SK-N-SH (cell line): ENCODE measurements around the gene CPZ.

Experiments used
- FOXM1 ChIP-seq: IDR thresholded peaks from 2 replicates; pipeline ENCODE4 v1.4.0; 2012; ENCODE audit warnings: low read depth, mild to moderate bottlenecking
- GABPA ChIP-seq: IDR thresholded peaks from 2 replicates; pipeline ENCODE4 v1.4.0; 2012; ENCODE audit warnings: low read depth, mild to moderate bottlenecking
- JUND ChIP-seq: IDR thresholded peaks from 2 replicates; pipeline ENCODE4 v1.4.0; 2012
- NFIC ChIP-seq: IDR thresholded peaks from 2 replicates; pipeline ENCODE4 v1.4.0; 2012; ENCODE audit warnings: borderline replicate concordance
- NRF1 ChIP-seq: IDR thresholded peaks from 2 replicates; pipeline ENCODE4 v1.6.1; 2012; ENCODE audit warnings: low read depth, mild to moderate bottlenecking, low read length
- PBX3 ChIP-seq: IDR thresholded peaks from 2 replicates; pipeline ENCODE4; 2012
- POLR2AphosphoS5 ChIP-seq: IDR thresholded peaks from 2 replicates; pipeline ENCODE4 v1.6.1; 2012; ENCODE audit warnings: low read depth, low read length
- RAD21 ChIP-seq: IDR thresholded peaks from 2 replicates; pipeline ENCODE4 v1.6.1; 2012; ENCODE audit warnings: mild to moderate bottlenecking, low read length
- TCF12 ChIP-seq: IDR thresholded peaks from 2 replicates; pipeline ENCODE4 v1.4.0; 2012
- TEAD4 ChIP-seq: IDR thresholded peaks from 2 replicates; pipeline ENCODE4 v1.4.0; 2012; ENCODE audit warnings: mild to moderate bottlenecking, borderline replicate concordance; ENCODE audit not compliant: insufficient read depth
- TF ChIP-seq, protein P1 (sequence below): fragments of 200-600 bp; sonication (generic); IDR thresholded peaks from 2 replicates; pipeline ENCODE4 v1.6.1; 2017; ENCODE audit warnings: antibody characterized with exemption, mild to moderate bottlenecking, moderate library complexity
- TF ChIP-seq, protein P2 (sequence below): IDR thresholded peaks from 2 replicates; pipeline ENCODE4 v1.4.0; 2012; ENCODE audit warnings: low read depth
- TF ChIP-seq, protein P3 (sequence below): fragments of 150-350 bp; IDR thresholded peaks from 2 replicates; pipeline ENCODE4 v1.6.1; 2017; ENCODE audit warnings: antibody characterized with exemption, low read length, low read depth, borderline replicate concordance
- TF ChIP-seq, protein P4 (sequence below): IDR thresholded peaks from 2 replicates; pipeline ENCODE4 v1.6.1; 2012; ENCODE audit warnings: mild to moderate bottlenecking, low read depth, low read length, moderate library complexity

DNA sequence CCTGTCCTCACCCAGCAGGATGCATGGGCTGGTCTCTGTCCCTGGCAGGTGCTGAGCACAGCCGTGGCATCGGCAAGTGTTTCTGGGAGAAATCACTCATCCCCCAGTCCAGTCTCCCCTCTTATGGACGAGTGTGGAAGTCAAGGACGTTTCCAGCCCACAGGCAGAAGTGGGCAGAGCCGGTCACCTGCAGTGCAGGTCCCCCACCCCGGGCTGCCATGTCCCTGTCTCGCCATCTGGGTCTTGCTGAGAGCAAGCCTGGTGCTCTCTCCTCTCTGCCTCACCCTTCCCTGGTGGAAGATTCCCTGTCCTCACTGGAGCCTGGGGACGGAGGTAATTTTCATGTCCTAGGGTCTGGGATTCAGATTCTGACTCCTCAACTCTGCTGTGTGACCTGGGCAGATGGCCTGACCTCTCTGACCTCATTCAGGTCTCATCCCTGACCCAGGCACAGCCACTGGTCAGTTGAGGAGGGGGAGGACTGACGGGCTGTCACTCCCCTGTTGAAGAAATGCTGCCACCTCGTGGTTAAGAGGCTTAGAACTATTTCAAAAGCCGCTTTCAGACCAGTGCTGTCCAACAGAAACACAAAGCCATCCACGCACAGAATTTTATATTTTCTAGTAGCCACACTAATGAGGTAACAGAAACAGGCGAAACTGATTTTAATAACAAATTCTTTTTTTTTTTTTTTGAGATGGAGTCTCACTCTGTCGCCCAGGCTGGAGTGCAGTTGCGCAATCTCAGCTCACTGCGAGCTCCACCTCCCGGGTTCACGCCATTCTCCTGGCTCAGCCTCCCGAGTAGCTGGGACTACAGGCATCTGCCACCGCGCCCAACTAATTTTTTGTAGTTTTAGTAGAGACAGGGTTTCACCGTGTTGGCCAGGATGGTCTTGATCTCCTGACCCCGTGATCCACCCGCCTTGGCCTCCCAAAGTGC, 1.8 kb downstream of the CPZ start:
- TF ChIP-seq, protein P1, sequence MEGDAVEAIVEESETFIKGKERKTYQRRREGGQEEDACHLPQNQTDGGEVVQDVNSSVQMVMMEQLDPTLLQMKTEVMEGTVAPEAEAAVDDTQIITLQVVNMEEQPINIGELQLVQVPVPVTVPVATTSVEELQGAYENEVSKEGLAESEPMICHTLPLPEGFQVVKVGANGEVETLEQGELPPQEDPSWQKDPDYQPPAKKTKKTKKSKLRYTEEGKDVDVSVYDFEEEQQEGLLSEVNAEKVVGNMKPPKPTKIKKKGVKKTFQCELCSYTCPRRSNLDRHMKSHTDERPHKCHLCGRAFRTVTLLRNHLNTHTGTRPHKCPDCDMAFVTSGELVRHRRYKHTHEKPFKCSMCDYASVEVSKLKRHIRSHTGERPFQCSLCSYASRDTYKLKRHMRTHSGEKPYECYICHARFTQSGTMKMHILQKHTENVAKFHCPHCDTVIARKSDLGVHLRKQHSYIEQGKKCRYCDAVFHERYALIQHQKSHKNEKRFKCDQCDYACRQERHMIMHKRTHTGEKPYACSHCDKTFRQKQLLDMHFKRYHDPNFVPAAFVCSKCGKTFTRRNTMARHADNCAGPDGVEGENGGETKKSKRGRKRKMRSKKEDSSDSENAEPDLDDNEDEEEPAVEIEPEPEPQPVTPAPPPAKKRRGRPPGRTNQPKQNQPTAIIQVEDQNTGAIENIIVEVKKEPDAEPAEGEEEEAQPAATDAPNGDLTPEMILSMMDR, result peak; percentile 80
- TF ChIP-seq TEAD4 (no peak), FOXM1 (no peak), NRF1 (no peak), GABPA (no peak), RAD21 (peak; percentile 82), JUND (no peak), TCF12 (no peak), POLR2AphosphoS5 (no peak), NFIC (no peak), PBX3 (peak; percentile 25; the same call in 1 of the 2 replicates)
- TF ChIP-seq, protein P2, sequence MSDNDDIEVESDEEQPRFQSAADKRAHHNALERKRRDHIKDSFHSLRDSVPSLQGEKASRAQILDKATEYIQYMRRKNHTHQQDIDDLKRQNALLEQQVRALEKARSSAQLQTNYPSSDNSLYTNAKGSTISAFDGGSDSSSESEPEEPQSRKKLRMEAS, result no peak
- TF ChIP-seq, protein P3, sequence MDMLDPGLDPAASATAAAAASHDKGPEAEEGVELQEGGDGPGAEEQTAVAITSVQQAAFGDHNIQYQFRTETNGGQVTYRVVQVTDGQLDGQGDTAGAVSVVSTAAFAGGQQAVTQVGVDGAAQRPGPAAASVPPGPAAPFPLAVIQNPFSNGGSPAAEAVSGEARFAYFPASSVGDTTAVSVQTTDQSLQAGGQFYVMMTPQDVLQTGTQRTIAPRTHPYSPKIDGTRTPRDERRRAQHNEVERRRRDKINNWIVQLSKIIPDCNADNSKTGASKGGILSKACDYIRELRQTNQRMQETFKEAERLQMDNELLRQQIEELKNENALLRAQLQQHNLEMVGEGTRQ, result no peak
- TF ChIP-seq, protein P4, sequence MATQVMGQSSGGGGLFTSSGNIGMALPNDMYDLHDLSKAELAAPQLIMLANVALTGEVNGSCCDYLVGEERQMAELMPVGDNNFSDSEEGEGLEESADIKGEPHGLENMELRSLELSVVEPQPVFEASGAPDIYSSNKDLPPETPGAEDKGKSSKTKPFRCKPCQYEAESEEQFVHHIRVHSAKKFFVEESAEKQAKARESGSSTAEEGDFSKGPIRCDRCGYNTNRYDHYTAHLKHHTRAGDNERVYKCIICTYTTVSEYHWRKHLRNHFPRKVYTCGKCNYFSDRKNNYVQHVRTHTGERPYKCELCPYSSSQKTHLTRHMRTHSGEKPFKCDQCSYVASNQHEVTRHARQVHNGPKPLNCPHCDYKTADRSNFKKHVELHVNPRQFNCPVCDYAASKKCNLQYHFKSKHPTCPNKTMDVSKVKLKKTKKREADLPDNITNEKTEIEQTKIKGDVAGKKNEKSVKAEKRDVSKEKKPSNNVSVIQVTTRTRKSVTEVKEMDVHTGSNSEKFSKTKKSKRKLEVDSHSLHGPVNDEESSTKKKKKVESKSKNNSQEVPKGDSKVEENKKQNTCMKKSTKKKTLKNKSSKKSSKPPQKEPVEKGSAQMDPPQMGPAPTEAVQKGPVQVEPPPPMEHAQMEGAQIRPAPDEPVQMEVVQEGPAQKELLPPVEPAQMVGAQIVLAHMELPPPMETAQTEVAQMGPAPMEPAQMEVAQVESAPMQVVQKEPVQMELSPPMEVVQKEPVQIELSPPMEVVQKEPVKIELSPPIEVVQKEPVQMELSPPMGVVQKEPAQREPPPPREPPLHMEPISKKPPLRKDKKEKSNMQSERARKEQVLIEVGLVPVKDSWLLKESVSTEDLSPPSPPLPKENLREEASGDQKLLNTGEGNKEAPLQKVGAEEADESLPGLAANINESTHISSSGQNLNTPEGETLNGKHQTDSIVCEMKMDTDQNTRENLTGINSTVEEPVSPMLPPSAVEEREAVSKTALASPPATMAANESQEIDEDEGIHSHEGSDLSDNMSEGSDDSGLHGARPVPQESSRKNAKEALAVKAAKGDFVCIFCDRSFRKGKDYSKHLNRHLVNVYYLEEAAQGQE, result 0 out of 2 replicates have a peak, but pooled peaks have one; percentile 41
